A673 (cell line): ENCODE results near the gene TRAK1. TPM values are rescaled to one million over a fixed set of nuclear protein-coding genes. Genes with fewer than 3 reads are reported as not detected.

Experiments
- BruUV-seq: library from RNA; stranded (reverse); fragments of 400-500 nt; replicated peaks from 2 replicates; lab custom pipeline; 2021; lab: Mats Ljungman, UMichigan
- CTCF ChIA-PET: fragments of 300-600 bp; sonication (Branson Sonifier 250); formaldehyde crosslinking; loops from one replicate; lab custom pipeline; 2022; ENCODE audit warnings: antibody characterized with exemption; lab: Charles Lee
- POLR2A ChIA-PET: fragments of 300-600 bp; sonication (Branson Sonifier 250); formaldehyde crosslinking; loops from one replicate; lab custom pipeline; 2022; ENCODE audit warnings: antibody characterized with exemption; ENCODE audit not compliant: low non-redundant PET; lab: Charles Lee
- DNase-seq: peaks from one replicate; pipeline ENCODE4 v3.0.0-alpha.2; 2015; ENCODE audit warnings: low spot score
- H3K27ac ChIP-seq: fragments of 200-600 bp; sonication (generic); 2 replicates; pipeline ENCODE4 v1.5.1; 2016; ENCODE audit warnings: mixed run types, low read depth, mild to moderate bottlenecking, mixed read lengths, antibody characterized with exemption, low read length; ENCODE audit not compliant: poor library complexity, severe bottlenecking
- H3K27me3 ChIP-seq: fragments of 200-600 bp; sonication (generic); replicated peaks from 2 replicates; pipeline ENCODE4 v1.6.1; 2017; ENCODE audit warnings: mixed run types, low read depth, mild to moderate bottlenecking, mixed read lengths, antibody characterized with exemption, low read length; ENCODE audit not compliant: insufficient read depth, poor library complexity
- H3K36me3 ChIP-seq: fragments of 200-600 bp; sonication (generic); 2 replicates; pipeline ENCODE4 v1.6.1; 2016; ENCODE audit warnings: mixed run types, mild to moderate bottlenecking, mixed read lengths, antibody characterized with exemption, low read length; ENCODE audit not compliant: insufficient read depth, poor library complexity, severe bottlenecking
- H3K4me1 ChIP-seq: fragments of 200-600 bp; sonication (generic); 2 replicates; pipeline ENCODE4 v1.6.1; 2017; ENCODE audit warnings: mixed run types, mild to moderate bottlenecking, mixed read lengths, antibody characterized with exemption, low read length; ENCODE audit not compliant: insufficient read depth, poor library complexity, severe bottlenecking
- H3K4me3 ChIP-seq: fragments of 200-600 bp; sonication (generic); 2 replicates; pipeline ENCODE4 v1.5.1; 2016; ENCODE audit warnings: low read depth, mixed run types, mild to moderate bottlenecking, mixed read lengths, low read length; ENCODE audit not compliant: poor library complexity, severe bottlenecking
- H3K9me3 ChIP-seq: fragments of 200-600 bp; sonication (generic); 2 replicates; pipeline ENCODE4 v1.6.1; 2016; ENCODE audit warnings: mixed run types, low read depth, mild to moderate bottlenecking, mixed read lengths, antibody characterized with exemption, low read length; ENCODE audit not compliant: poor library complexity, severe bottlenecking
- EZH2 ChIP-seq: fragments of 200-600 bp; sonication (generic); IDR thresholded peaks from 2 replicates; pipeline ENCODE4 v1.6.1; 2017; ENCODE audit warnings: borderline replicate concordance, low read depth, mild to moderate bottlenecking, mixed read lengths, antibody characterized with exemption, low read length; ENCODE audit not compliant: poor library complexity, severe bottlenecking
- intact Hi-C: fragments of 100-400 bp; cut with micrococcal nuclease; formaldehyde crosslinking; loops from one replicate; pipeline ENCODE4 v1.10.0; 2022; ENCODE audit not compliant: unreplicated experiment
- total RNA-seq: library from RNA; stranded (reverse); gene quantifications from 2 replicates; pipeline ENCODE4 v1.2.3, GENCODE V29; 2021
- TF ChIP-seq, protein P1 (sequence below): fragments of 300-800, 200-600 bp; sonication (generic); conservative IDR thresholded peaks from 2 replicates; pipeline ENCODE4 v1.5.1; 2017; ENCODE audit warnings: low read depth, mild to moderate bottlenecking, antibody characterized with exemption, low read length, moderate library complexity, mixed read lengths

TRAK1 gene
- total RNA-seq, 1 experiment from 2014 or later = 16.3 TPM

DNA sequence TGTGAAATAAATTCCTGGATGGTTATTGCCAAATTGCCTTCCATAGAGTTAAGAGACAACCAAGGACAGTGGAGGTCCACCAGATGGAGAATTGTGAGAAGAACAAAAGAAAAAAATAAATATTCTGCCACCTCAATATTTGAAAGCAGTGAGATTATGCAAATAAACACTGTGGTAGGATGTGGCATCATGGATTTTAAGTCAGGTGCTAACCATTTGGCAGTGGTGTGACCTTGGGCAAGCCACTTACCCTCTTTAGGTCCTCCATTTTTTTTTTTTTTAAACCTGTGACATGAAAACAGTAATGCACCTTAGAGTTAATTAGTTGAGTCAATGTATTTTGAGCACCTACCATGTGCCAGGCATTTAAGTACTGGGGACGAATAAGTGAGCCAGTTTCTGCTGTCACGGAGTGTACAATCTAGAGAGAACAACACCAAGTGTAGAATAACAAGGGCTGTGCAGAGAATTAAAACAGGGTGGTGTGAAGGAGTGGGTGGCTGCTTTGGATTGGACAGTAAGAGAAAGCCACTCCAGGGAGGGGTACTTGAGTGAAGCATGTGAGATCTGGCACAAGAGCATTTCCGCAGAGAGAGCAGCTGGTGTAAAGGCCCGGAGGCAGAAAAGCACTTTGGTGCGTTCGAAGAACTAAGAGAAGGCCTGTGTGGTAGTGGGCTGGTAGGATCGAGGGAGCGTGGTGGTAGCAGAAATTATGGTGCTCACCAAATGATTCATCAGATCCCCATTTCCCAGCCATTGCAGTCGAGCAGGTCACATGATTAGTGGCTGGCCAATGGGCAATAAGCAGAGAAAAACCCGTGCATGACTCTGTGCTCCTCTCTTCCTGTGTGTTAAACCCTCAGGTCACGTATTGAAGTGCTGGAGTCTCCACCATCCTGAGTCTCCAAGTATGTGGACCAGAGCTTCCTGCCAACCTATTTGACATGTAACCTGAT lies 135.6 kb downstream of the TRAK1 start:
- BruUV-seq = no TSS peak
- H3K9me3 ChIP-seq = no peaks in the 10 kb centered on the region
- H3K27ac ChIP-seq = no peak overlapping the region
- intact Hi-C loops = no loop called here
- no peaks in the 10 kb centered on the region for H3K27me3 ChIP-seq
- no peak overlapping the region for H3K4me3 ChIP-seq
- no peak for DNase-seq
- no peaks in the 10 kb centered on the region for H3K4me1 ChIP-seq
- H3K36me3 ChIP-seq = no peaks in the 10 kb centered on the region
- CTCF ChIA-PET = no interaction called here
- TF ChIP-seq EZH2 = no peak
- TF ChIP-seq, protein P1, sequence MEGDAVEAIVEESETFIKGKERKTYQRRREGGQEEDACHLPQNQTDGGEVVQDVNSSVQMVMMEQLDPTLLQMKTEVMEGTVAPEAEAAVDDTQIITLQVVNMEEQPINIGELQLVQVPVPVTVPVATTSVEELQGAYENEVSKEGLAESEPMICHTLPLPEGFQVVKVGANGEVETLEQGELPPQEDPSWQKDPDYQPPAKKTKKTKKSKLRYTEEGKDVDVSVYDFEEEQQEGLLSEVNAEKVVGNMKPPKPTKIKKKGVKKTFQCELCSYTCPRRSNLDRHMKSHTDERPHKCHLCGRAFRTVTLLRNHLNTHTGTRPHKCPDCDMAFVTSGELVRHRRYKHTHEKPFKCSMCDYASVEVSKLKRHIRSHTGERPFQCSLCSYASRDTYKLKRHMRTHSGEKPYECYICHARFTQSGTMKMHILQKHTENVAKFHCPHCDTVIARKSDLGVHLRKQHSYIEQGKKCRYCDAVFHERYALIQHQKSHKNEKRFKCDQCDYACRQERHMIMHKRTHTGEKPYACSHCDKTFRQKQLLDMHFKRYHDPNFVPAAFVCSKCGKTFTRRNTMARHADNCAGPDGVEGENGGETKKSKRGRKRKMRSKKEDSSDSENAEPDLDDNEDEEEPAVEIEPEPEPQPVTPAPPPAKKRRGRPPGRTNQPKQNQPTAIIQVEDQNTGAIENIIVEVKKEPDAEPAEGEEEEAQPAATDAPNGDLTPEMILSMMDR = no peak
- POLR2A ChIA-PET = no interaction called here

DNA sequence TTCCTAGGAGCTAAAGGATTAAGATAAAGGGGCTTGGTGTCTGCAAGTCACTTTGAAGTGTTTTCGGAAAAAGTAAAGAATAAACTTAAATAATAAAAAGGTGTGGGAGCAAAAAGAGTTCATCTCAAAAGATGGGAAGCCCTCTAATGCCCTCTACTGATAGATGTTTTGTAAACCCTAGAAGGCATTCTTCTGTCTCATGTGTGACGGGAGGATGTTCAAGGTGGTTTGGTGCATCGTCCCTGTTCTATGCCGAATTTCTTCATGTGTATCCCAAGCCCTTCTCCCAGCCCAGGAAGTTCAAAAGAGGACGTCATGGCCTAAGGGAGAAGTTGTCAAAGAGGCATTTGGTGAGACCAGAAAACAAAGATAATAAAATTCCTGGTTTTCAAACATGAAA lies 137.6 kb downstream of the TRAK1 start:
- H3K4me3 ChIP-seq = no peak overlapping the region
- H3K27me3 ChIP-seq = no peaks in the 10 kb centered on the region
- BruUV-seq = no TSS peak
- CTCF ChIA-PET = interaction anchor here (1.7 kb wide), 1 partner anchor 215 kb away, joined by 10 read pairs; no protein-coding TSS in a partner anchor
- no peaks in the 10 kb centered on the region for H3K36me3 ChIP-seq
- no peak for TF ChIP-seq EZH2
- TF ChIP-seq, protein P1 = no peak
- POLR2A ChIA-PET = no interaction called here
- no peak overlapping the region for H3K27ac ChIP-seq
- H3K9me3 ChIP-seq = no peaks in the 10 kb centered on the region
- intact Hi-C loops = no loop called here
- H3K4me1 ChIP-seq = no peaks in the 10 kb centered on the region
- DNase-seq = peak; percentile 2

DNA sequence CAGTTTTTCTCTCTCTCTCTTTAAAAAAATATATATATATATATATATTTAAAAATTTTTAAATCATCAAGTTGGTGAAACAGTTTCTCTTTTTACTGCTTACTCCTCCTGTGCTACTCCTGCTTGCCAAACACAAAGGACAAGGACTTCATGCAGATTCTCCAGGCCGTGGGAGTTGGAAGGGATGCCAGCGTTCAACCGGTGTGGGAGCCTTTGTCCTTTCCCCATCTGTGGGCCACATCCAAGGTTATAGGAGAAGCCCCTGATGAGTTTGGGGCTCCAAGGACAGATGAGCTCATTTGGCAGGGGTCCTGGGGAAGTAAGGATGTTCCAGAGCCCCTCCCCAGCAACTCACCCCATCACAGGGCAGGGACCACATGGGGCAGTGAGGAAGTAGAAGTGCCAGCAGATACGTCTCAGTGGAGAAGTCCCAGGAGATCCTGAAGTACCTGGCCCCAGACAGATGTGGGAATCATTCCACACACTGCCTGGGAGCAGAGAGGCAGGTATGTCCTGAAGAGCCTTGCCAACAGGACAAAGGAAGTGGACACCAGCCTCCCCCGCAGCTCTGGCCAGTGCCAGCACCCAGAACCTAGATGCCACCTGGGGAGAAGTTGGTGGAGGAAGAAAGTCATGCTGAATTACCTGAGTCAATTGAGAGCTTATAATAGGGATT lies 138.2 kb downstream of the TRAK1 start:
- POLR2A ChIA-PET = no interaction called here
- Histone ChIP-seq H3K9me3 (no peaks in the 10 kb centered on the region), H3K27me3 (no peaks in the 10 kb centered on the region), H3K4me1 (no peaks in the 10 kb centered on the region), H3K27ac (no peak overlapping the region), H3K36me3 (no peaks in the 10 kb centered on the region), H3K4me3 (no peak overlapping the region)
- no TSS peak for BruUV-seq
- TF ChIP-seq, protein P1 = no peak
- no peak for TF ChIP-seq EZH2
- DNase-seq = no peak
- intact Hi-C loops = no loop called here
- CTCF ChIA-PET = interaction anchor here (0.6 to 1.7 kb wide), 2 partner anchors 214 to 223 kb away, joined by 7 to 10 read pairs; no protein-coding TSS in a partner anchor
